ENCODE measurements around the gene MINPP1.

DNA sequence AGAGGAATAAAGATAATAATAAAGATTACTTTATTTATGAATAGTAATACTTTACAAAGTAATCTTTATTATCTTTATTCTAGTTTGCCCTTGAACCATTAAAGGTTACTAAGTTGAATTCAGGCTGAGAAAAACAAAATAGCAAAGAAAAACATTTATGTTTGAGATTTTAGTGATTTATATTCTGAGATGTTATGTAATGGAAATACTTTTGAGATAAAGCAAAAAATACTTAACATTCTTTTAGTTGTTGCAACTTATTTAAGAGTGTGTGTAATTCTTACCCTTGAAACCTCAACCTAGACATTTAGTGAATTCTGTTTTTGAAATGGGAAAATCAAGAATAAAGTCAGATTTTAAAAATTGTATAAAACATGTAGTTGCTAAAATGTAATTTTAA is 40.0 kb downstream of the MINPP1 start:
- TF ChIP-seq, protein P1, sequence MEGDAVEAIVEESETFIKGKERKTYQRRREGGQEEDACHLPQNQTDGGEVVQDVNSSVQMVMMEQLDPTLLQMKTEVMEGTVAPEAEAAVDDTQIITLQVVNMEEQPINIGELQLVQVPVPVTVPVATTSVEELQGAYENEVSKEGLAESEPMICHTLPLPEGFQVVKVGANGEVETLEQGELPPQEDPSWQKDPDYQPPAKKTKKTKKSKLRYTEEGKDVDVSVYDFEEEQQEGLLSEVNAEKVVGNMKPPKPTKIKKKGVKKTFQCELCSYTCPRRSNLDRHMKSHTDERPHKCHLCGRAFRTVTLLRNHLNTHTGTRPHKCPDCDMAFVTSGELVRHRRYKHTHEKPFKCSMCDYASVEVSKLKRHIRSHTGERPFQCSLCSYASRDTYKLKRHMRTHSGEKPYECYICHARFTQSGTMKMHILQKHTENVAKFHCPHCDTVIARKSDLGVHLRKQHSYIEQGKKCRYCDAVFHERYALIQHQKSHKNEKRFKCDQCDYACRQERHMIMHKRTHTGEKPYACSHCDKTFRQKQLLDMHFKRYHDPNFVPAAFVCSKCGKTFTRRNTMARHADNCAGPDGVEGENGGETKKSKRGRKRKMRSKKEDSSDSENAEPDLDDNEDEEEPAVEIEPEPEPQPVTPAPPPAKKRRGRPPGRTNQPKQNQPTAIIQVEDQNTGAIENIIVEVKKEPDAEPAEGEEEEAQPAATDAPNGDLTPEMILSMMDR (conservative IDR thresholded peaks at IDR 0.05; ENCODE audit: low read depth, low read length) = no peak
- TF ChIP-seq EZH2 (IDR thresholded peaks at IDR 0.05; ENCODE audit: low read length, unreplicated experiment) = no peak
- no peak for TF ChIP-seq EZH2phosphoT487 (IDR thresholded peaks at IDR 0.05; ENCODE audit: borderline replicate concordance, low read length)

Measured in PC-3 (cell line).